Right hindlimb (tissue), 1 donor: ENCODE measurements around the gene OPRD1.
"Not testable (repeated sequence)": the region's sequence is repeated elsewhere in the genome, so short reads cannot be mapped to it uniquely, and the experiment has no call there.

Source experiments
- DNase-seq: peaks from one replicate; pipeline ENCODE4 v3.0.0-alpha.2; 2018

Gene OPRD1

DNA sequence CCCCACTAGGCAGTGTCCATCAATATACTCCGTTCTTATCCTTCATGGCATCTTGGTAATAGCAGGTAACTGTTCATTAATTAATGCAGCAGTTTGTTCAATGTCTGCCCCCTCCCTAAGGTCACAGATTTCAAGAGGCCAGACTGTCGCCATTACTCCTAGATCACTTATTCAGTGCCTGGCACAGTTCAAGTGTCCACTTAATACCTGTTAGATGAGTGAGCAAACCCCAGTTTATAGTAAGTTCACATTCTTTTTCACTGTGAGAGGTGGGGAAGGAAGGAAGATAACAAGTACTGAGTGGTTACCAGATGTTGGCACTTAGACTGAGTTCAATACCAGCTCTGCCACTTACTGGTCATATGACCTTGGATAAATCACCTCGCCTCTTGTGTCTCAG, 36.4 kb downstream of the OPRD1 start:
- no peak for DNase-seq

DNA sequence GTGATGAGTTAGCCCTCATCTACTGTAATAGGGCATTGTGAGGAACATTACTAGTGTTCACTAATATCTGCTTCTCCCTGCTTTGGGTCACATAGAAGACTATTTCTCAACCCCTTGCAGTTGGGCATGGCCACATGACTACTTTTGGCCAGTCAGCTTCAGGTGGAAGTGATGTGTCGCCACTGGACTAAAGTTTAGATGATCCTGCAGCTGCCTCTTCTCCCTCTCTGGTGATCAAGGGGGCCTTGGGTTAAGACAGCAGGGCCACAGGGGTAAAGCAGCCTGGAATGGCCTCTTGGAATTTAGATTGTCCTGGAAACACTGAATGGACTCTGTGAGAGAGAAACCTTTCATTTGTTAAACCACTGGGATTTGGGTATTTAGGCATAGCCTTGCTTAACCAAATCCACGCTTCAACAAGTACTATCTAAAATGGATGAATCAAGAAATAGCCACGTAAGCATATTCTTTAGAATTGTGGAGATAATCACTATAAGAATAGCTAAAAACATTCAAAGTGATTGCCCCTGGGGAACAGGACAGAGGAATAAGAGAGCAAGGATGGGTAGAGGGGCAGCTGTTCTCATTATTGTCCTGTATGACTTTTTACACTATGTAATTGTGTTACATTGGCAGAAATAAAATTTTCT, 41.2 kb downstream of the OPRD1 start:
- DNase-seq, result no peak

DNA sequence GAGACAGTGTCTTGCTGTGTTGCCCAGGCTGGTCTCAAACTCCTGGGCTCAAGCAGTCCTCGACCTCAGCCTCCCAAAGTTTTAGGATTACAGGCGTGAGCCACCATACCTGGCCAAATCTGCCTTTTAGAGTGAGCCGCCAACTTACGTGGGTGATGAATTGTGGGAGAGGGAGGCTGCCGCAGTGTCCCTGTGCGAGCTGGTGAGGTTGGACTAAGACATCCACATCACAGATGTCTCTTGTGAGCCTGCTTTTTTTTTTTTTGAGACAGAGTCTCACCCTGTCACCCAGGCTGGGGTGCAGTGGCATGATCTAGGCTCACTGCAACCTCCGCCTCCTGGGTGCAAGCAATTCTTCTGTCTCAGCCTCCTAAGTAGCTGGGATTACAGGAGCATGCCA, 42.4 kb downstream of the OPRD1 start:
- DNase-seq, result not testable (repeated sequence)

- DNase-seq, result no peak
These were observed 43.1 kb downstream of the OPRD1 start for GRCh38 chr1:28855046-28855445.

DNA sequence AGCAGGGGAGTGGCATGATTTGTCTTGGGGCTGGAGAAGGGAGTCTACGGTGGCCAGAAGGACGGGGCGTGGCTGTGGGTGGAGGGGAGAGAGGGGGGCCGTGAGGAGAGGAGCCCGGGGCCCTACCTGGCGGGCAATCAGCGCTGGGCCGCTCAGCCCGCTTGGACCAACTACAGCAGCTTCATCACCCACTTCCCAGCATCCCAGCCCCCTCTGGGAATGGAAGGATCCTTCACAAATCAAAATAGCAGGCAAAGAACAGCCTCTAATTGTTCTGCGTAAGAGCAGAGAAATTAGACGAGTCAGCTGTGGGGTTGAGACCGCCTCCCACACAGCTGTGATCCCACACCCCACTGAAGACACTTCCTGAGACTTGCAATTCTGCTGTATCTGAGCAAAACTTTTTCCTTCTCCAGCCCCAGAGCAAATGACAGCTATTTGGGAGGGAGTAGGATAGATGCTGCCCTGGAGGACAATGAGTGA, 43.5 kb downstream of the OPRD1 start:
- DNase-seq, result peak; percentile 47

- DNase-seq, result no peak
These were observed 44.0 kb downstream of the OPRD1 start for GRCh38 chr1:28855969-28856368.

- DNase-seq, result no peak
These were observed 48.5 kb downstream of the OPRD1 start for GRCh38 chr1:28860332-28861073.

- no peak for DNase-seq
These were observed 50.8 kb downstream of the OPRD1 start for GRCh38 chr1:28862571-28863403.

GRCh38 chr1:28864695-28865094, 52.7 kb downstream of the OPRD1 start:
- DNase-seq, result no peak

DNA sequence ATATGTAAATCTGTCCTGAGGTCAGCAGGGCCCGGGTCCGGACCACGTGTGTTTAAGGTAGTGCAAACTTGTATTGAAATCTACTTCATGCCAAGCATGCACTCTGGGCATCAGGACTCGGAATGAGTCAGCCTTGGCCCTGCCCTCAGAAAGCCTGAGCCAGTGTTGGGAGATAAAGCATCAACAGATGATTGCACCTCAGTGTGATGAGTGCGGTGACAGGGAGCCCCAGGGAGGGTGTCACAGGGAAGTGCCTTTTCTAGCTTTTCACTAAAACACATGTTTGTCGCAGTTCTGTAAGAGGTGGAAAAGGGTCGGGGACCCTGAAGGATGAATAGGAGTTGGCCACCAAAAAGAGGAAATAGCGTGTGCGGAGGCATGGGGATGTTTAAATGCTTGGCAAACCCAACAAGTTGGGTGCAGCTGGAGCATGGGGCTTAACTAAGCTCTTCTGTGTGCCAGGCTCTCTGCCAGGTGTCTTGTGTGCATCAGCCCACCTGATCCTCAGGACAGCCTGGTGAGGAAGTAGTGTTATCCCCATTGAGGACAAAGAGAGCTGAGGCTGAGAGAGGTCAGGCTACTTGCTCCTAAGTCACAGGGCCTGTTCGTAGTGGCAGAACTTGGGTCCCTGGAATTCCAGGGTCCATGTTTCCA, 54.2 kb downstream of the OPRD1 start:
- DNase-seq, result no peak

GRCh38 chr1:28867850-28868249, 55.9 kb downstream of the OPRD1 start:
- DNase-seq, result no peak

GRCh38 chr1:28869952-28870351, 58.0 kb downstream of the OPRD1 start:
- DNase-seq, result no peak

DNA sequence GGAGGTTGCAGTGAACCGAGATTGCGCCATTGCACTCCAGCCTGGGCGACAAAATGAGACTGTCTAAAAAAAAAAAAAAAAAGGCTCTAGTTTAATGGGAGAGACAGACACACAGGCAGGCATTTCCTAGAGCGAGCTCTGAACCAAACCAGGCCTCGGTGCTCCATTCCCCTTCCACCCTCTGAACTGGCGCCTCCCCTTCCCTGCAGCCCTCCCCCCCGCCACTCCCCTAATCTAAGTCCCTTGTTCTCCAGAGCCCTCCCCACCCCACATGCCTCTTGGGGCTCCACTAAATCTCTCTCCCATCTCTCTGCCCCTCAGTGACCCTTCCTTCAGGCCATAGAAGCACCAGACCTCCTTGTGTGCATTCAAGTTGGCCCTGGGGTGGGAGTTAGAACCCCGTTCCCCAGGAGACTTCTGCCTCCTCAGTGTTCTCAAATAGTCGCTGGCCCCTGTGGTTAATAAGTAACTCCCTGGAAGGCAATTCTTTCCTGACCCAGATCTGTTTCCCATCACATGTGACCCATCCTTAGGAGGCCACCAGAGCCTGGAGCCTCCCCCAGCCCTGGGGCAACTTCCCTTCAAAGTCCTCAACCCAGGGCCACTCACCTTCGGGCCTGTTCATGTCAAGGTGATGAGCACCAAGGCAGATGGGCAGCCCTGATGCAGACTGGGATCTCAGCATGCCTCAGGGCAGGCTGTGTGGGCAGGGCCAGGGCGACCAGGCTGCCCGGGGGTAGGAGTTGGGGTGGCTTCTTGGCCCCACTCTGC, 59.8 kb downstream of the OPRD1 start:
- no peak for DNase-seq

DNA sequence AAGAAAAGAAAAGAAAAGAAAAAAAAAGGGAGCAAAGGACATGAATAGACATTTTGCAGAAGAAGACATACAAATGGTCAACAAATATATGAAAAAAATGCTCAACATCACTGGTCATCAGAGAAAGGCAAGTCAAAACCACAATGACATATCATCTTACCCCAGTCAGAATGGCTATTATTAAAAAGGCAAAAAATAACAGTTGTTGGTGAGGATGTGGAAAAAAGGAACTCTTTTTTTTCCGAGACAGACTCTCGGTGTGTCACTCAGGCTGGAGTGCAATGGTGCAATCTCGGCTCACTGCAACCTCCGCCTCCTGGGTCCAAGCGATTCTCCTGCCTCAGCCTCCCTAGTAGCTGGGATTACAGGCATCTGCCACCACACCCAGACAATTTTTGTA, 63.2 kb downstream of the OPRD1 start:
- DNase-seq, result not testable (repeated sequence)

DNA sequence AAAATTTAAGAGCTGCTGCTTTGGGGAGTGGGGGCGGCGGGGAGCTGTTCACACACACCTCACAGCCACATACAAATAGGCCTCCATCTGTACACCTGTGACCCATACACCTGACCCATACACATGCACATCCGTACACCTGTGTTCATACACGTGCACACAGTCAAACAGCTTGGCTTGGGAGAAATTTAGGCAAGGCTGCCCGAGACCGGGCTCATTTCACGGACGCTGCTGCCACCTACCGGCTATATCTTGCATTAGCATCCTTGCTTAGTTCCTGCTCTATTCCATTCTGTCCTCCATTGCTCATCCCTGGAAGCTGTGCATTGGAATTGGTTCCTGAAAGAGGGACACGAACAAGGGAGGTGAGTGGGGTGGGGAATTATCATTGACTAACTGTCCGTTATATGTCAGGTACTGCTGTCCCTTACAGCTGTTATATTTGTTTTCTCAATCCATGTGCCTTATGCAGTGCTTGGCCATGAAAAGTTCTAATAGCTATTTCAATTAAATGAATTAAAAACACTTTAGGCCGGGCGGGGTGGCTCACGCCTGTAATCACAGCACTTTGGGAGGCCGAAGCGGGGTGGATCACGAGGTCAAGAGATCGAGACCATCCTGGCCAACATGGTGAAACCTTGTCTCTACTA, 65.3 kb downstream of the OPRD1 start:
- DNase-seq, result peak; percentile 83

GRCh38 chr1:28878796-28879195, 66.8 kb downstream of the OPRD1 start:
- DNase-seq, result no peak

- DNase-seq, result peak; percentile 90
These were observed 70.1 kb downstream of the OPRD1 start for GRCh38 chr1:28882009-28882628.

- DNase-seq, result no peak
These were observed 71.3 kb downstream of the OPRD1 start for GRCh38 chr1:28883242-28883616.

GRCh38 chr1:28885472-28885877, 73.5 kb downstream of the OPRD1 start:
- DNase-seq, result no peak

GRCh38 chr1:28885977-28886730, 74.2 kb downstream of the OPRD1 start:
- DNase-seq, result no peak
